AG08395 (cell line): ENCODE results near the gene CHRND.

ENCODE experiments used
- DNase-seq: peaks from one replicate; pipeline ENCODE4 v3.0.0; 2012; ENCODE audit warnings: mixed read lengths, low spot score

Gene CHRND

DNA sequence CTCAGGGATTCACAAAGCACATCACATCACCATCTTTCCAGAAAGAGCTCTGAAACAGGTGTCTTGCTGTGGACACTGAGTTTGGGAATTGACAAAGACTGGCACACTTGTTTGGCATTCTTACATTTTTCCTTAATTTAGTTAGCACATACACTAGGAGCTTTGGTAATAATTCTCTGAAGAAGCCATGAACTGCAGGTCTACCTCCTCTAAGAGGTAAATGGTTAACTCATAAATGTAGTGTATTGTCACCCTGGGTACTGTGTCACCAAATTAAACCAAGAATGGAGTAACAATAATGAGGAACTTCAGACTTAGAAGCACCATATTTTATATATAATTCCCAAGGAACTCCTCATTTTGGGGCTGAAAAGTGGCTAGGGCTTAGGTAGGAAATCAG is 47.1 kb downstream of the CHRND start:
- no peak for DNase-seq

DNA sequence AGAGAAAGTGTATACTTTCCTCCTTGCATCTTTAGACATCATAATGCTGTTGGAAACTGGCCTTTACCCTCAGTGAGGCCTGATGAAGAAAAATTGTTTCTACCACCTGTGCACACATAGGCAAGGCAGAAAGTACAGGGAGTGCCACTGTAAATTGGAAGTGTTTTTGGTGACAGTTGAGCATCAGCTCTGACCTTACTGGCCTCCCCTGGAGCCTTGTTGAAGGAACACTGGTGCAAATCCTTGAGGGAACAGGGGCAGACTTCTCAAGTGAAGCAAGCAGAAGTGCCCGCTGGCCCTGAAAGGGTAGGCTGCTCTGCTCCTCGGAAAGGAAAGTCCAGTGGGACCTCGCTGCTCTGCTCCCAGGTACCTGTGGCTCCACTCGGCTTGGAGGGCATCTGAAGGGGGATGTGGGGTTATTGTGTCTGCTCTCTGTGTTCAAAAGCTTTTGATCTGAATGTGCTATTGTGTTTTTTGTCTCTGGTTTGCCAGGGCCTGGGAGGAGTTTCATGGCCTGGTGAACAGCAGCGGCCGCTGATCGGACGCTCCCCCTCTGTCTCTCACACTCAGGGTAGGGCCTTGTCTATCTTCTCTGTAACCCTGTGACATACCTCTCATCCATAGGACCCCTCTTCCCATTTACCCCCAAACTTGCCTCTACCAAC is 47.9 kb downstream of the CHRND start:
- no peak for DNase-seq

DNA sequence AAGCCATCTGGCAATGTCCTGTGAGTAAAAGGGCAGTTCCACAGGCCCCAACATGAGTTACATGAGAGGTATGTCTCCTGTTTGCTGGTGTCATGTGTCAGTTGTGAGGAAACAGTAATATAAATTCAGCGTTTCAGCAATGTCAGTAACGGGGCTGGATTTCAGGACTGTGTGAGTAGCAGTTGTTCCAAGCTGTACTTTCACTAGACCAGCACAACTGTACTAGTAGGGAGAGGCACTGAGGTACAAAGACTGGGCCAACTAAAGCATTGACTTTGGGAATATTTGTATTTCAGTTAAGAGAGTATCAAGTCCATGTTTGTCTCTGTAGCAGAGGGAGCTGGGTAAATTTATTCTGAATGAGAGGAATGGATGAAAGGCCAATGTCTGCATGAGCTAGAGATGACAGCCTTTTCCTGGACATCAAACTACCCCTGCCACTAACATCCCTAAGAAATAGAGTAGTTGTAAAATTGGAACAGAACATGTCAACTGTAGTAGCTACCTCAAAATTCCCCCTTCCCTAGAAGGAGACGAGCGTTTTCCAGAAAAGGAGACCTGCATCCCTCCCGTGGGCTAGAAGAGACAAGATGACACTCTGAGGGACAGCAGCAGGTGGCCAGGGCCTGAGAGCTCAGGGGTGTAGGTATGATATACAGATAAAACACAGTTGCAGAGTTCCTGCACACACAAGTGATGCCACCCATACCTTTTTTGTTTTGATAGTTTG is 48.9 kb downstream of the CHRND start:
- no peak for DNase-seq

DNA sequence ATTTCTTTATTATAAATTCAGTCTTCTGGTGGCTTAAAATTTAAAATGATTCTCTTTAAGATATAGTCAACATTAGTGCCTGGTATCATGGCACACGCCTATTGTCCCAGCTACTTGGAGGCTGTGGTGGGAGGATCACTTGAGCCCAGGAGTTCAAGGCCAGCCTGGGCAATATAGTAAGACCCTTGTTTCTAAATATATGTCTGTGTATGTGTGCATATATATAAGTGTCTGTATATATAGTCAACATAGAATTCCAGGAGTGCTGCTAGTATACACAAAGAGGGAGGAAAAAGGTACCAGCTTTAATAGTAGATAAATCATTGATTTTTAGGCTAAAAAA is 49.4 kb downstream of the CHRND start:
- no peak for DNase-seq

DNA sequence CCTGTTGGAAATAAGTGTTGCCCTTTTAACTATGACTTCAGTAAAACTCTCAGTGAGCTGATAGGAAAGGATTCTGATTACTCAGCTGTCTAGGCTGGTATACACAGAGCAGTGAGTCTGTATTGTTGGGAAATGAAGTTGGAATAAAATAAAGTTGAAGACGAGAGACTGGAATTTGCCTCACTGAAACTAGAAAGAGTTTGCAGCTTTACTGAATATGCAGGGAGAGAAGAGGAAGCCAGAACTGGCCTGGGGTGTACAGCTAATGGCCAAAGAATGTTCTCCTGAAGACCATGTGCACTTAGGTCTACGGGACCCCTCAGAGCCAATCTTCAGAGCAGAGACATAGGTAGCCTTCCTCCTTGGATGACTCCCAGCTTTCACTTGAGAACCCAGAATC is 51.0 kb downstream of the CHRND start:
- no peak for DNase-seq

DNA sequence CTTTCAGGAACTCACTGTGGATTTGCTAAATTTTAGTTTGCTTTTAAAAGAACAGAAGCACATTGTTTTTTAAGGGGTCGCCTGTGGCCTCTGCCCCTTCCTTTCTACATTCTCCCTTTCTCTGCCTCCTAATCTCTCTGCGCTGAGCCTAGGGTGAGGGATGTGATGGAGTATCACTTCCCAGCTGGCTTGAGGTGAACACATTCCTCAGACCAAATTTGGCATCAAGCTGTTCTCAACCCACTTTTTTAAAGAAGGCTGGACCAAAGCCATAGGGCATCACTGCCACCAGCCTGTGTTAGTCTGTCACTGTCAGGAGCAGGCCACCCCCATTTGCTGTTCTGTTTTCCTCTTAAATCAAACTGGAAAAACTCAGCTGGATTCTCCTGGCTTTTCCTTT is 51.9 kb downstream of the CHRND start:
- DNase-seq: no peak

DNA sequence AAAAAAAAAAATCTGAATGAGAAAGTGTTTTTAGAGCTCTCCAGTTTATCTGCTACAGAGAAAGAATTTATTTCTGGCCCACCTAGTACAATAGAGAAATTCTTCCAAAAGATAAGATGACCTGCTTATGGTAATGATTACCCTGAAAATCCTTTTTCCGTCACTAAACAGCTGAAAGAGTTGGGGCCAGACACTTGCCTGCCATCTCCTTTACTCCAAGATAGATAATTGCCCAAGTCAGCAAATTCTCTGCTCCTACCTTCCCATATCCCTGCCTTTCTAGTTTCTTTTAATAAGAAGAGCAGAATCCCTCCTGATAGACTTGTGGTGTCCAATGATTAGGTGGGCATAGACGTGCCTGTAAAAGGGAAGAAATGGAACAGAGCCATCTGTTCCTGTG is 52.7 kb downstream of the CHRND start:
- no peak for DNase-seq

DNA sequence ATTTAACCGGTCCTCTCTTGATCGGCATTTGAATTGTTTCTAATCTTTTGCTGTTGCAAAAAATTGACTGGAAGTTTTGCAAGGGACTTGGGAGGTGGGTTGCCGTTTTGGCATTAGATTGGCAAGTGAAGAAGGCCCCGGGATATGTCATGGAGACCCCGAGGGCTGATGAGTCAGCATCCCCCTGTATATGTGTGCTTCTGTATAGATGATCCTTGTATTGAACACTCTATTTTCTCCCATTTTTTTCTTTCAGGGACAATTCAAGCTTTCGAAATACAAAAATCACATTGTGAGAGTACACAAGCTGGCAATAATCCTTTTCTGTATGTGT is 54.7 kb downstream of the CHRND start:
- no peak for DNase-seq

DNA sequence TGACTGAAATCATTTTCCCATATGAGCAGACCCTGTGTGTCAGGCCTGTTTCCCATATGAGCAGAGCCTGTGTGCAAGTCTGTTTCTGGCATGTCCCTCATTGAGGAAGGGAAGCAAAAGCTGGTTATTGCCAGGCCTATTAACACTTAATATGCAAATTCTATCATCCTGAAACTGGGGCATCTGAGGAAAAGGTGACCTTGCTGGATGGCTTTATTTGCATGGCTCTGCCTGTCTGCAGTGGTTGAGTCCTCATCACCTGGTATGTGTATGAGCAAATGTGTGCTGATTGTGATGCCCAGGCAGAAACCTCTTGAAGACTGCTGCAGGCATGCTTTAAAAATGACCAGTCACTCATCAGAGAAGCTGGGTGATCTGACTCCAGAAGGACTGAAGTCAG is 55.8 kb downstream of the CHRND start:
- no peak for DNase-seq

DNA sequence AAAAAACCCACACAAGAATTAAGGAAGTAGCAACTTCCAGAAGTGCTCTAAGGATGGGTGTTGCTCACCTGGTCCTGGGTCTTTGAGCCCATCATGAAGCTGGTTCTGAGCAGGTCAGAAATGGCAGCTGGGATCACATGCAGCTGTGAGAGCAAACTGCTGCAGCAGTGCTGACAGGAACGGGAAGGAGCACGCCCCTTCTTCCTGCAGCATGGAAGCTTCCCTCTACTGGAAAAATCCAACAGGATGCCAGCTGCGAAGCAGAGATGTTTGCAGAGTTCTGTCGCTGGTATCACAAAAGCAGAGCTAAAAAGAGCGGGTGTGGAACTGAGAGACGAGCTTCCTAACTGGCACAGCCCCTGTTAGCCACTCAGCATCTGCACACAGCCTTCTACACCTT is 58.3 kb downstream of the CHRND start:
- DNase-seq: no peak
